Endothelial cell (in vitro differentiated cells): ENCODE data around the gene RPS6KA2. TPM values are rescaled to one million over a fixed set of nuclear protein-coding genes. Genes with fewer than 3 reads are reported as not detected.

Experiments
- DNase-seq: peaks from one replicate; pipeline ENCODE4 v3.0.0; 2021; ENCODE audit warnings: low spot score
- H3K27ac Mint-ChIP-seq: one replicate; pipeline ENCODE4 v1.8.0; 2021; ENCODE audit warnings: mixed read lengths, inconsistent platforms; ENCODE audit not compliant: unreplicated experiment
- H3K27me3 Mint-ChIP-seq: one replicate; pipeline ENCODE4 v1.8.0; 2021; ENCODE audit warnings: mild to moderate bottlenecking, moderate library complexity, mixed read lengths, inconsistent platforms; ENCODE audit not compliant: unreplicated experiment
- H3K36me3 Mint-ChIP-seq: one replicate; pipeline ENCODE4 v1.8.0; 2021; ENCODE audit warnings: mild to moderate bottlenecking, low read depth, mixed read lengths, inconsistent platforms; ENCODE audit not compliant: unreplicated experiment
- H3K4me1 Mint-ChIP-seq: one replicate; pipeline ENCODE4 v1.8.0; 2021; ENCODE audit warnings: mild to moderate bottlenecking, mixed read lengths, inconsistent platforms; ENCODE audit not compliant: unreplicated experiment
- H3K4me3 Mint-ChIP-seq: one replicate; pipeline ENCODE4 v1.8.0; 2021; ENCODE audit warnings: mild to moderate bottlenecking, mixed read lengths, inconsistent platforms; ENCODE audit not compliant: unreplicated experiment
- H3K9me3 Mint-ChIP-seq: one replicate; pipeline ENCODE4 v1.8.0; 2021; ENCODE audit warnings: mixed read lengths, inconsistent platforms; ENCODE audit not compliant: unreplicated experiment
- total RNA-seq: library from RNA; stranded (reverse); fragmentation: NEBNext Ultra II Directional; extraction: Animal tissue kit (Norgen Biotek cat#: 25700); gene quantifications from one replicate; pipeline ENCODE4 v1.2.1, GENCODE V29; 2021; ENCODE audit not compliant: unreplicated experiment
- TF ChIP-seq, protein P1 (sequence below): fragments of 200-600 bp; sonication (generic); IDR thresholded peaks from one replicate; pipeline ENCODE4 v1.5.0; 2021; ENCODE audit warnings: antibody characterized with exemption; ENCODE audit not compliant: unreplicated experiment

Gene RPS6KA2
- total RNA-seq, 1 donor from 2014 or later: 105 TPM

GRCh38 chr6:166667796-166668610, 41.0 kb upstream of the RPS6KA2 start:
- TF ChIP-seq, protein P1, sequence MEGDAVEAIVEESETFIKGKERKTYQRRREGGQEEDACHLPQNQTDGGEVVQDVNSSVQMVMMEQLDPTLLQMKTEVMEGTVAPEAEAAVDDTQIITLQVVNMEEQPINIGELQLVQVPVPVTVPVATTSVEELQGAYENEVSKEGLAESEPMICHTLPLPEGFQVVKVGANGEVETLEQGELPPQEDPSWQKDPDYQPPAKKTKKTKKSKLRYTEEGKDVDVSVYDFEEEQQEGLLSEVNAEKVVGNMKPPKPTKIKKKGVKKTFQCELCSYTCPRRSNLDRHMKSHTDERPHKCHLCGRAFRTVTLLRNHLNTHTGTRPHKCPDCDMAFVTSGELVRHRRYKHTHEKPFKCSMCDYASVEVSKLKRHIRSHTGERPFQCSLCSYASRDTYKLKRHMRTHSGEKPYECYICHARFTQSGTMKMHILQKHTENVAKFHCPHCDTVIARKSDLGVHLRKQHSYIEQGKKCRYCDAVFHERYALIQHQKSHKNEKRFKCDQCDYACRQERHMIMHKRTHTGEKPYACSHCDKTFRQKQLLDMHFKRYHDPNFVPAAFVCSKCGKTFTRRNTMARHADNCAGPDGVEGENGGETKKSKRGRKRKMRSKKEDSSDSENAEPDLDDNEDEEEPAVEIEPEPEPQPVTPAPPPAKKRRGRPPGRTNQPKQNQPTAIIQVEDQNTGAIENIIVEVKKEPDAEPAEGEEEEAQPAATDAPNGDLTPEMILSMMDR: no peak
- Mint-ChIP-seq H3K4me1 (peaks cover 19% of the 10 kb centered on the region), H3K27me3 (peaks cover 6% of the 10 kb centered on the region), H3K36me3 (no peaks in the 10 kb centered on the region), H3K4me3 (no peak overlapping the region), H3K9me3 (no peaks in the 10 kb centered on the region), H3K27ac (no peak overlapping the region)
- no peak for DNase-seq

DNA sequence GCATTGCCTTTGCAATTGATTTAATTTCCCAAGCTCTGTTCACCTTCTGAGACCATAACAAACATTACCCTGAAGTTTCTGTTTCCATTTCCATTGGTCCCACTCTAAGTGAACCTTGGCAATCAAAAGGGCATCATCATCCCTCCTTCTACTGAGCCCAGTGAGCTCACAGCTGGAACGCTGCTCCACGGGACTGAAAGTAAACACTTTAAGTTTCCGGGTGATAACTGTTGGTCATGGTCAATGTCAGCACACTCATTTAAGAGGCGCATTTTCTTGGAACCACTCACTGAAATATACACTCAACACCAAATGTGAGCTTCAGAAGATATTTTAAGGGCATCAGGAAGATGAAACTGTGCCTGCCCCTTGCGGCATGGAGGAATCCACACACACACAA, 37.1 kb upstream of the RPS6KA2 start:
- TF ChIP-seq, protein P1: no peak

GRCh38 chr6:166663568-166663967, 36.5 kb upstream of the RPS6KA2 start:
- no peak overlapping the region for H3K4me3 Mint-ChIP-seq
- H3K36me3 Mint-ChIP-seq: no peaks in the 10 kb centered on the region

More for the DNA sequence above, 37.1 kb upstream of the RPS6KA2 start:
- Mint-ChIP-seq H3K9me3 (no peaks in the 10 kb centered on the region), H3K36me3 (no peaks in the 10 kb centered on the region), H3K27ac (no peak overlapping the region), H3K4me1 (peaks cover 7% of the 10 kb centered on the region), H3K27me3 (peaks cover 6% of the 10 kb centered on the region), H3K4me3 (no peak overlapping the region)
- no peak for DNase-seq

DNA sequence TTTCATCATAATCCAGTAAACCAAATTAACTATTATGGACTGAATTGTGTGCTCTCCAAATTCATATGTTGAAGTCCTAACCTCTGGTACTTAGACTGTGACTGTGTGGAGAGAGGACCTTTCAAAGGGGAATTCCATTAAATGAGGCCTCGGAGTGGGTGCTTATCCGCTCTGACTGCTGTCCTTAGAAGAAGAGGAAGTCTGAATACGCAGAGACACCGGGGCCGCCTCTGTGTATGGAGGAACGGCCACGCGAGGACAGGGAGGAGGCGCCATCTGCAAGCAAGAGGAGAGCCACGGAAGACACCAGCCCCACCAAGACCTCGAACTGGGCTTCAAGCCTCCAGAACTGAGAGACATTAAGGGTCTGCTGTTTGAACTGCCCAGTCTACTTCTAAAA, 35.6 kb upstream of the RPS6KA2 start:
- Mint-ChIP-seq H3K4me1 (peaks cover 7% of the 10 kb centered on the region), H3K36me3 (no peaks in the 10 kb centered on the region), H3K27me3 (peaks cover 3% of the 10 kb centered on the region), H3K4me3 (no peak overlapping the region), H3K9me3 (no peaks in the 10 kb centered on the region), H3K27ac (no peak overlapping the region)
- DNase-seq: no peak
- TF ChIP-seq, protein P1: no peak

More at GRCh38 chr6:166663568-166663967, 36.5 kb upstream of the RPS6KA2 start:
- Mint-ChIP-seq H3K27ac (no peak overlapping the region), H3K4me1 (peaks cover 7% of the 10 kb centered on the region), H3K27me3 (peaks cover 6% of the 10 kb centered on the region), H3K9me3 (no peaks in the 10 kb centered on the region)
- DNase-seq: no peak
- TF ChIP-seq, protein P1: no peak
